Measurements from ENCODE around the gene USP36.

The USP36 gene

DNA sequence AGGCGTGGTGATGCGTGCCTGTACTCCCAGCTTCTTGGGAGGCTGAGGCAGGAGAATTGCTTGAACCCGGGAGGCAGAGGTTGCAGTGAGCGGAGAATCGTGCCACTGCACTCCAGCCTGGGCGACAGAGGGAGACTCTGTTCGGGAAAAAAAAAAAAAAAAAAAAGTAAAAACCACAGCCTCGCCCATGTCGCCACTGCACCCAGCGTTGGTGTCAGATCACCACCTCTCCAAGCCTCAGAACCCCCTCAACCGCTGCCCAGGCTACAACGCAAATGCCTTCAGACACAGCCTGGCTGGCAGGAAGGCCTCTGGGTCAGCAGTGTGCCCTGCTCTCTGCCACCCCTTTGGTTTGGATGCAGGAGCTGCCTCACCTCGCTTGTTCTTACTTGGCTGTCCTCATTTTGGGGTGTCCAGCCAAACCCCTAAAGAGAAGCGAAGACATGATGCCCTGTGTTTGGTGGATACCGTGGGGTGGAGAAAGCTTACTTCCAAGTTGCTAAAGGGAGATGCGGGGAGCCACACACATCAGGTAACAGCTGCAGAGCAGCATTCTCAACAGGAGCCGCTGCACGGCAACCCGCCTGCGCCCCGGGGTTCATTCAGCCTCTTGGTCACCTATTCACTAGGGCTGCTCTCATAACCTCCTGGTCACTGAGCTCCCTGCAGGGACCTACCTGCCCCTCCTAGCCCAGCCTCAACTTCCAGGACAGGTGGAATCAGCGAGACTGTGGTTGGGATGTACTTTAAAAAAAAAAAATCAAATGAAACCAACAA lies 45.6 kb downstream of the USP36 start:
- peaks cover 6% of the 10 kb centered on the region for H3K4me1 ChIP-seq (ENCODE audit: insufficient read depth, low read length)
- H3K4me3 ChIP-seq (ENCODE audit: low read depth in 1 of 2, low read length in 2 of 2), result no peak overlapping the region
- no peaks in the 10 kb centered on the region for H3K9me3 ChIP-seq (ENCODE audit: low read length)
- H3K27ac ChIP-seq (ENCODE audit: low read depth, low read length), result no peak overlapping the region
- H3K27me3 ChIP-seq (ENCODE audit: control insufficient read depth in 1 of 2, insufficient read depth in 2 of 2, low read length in 2 of 2), result no peaks in the 10 kb centered on the region
- H3K36me3 ChIP-seq (ENCODE audit: insufficient read depth, low read length), result peaks cover 50% of the 10 kb centered on the region
- H3K9ac ChIP-seq (ENCODE audit: low read length), result no peak overlapping the region

- Histone ChIP-seq H3K4me3 (ENCODE audit: low read depth in 1 of 2, low read length in 2 of 2) (no peak overlapping the region), H3K27ac (ENCODE audit: low read depth, low read length) (no peak overlapping the region), H3K4me1 (ENCODE audit: insufficient read depth, low read length) (peaks cover 12% of the 10 kb centered on the region), H3K36me3 (ENCODE audit: insufficient read depth, low read length) (peaks cover 48% of the 10 kb centered on the region), H3K9ac (ENCODE audit: low read length) (no peak overlapping the region), H3K9me3 (ENCODE audit: low read length) (no peaks in the 10 kb centered on the region), H3K27me3 (ENCODE audit: control insufficient read depth in 1 of 2, insufficient read depth in 2 of 2, low read length in 2 of 2) (no peaks in the 10 kb centered on the region)
Observed at GRCh38 chr17:78794399-78794798, 46.2 kb downstream of the USP36 start.

GRCh38 chr17:78793968-78794367 lies 46.6 kb downstream of the USP36 start:
- Histone ChIP-seq H3K27me3 (ENCODE audit: control insufficient read depth in 1 of 2, insufficient read depth in 2 of 2, low read length in 2 of 2) (no peaks in the 10 kb centered on the region), H3K27ac (ENCODE audit: low read depth, low read length) (no peak overlapping the region), H3K4me1 (ENCODE audit: insufficient read depth, low read length) (peaks cover 17% of the 10 kb centered on the region), H3K9ac (ENCODE audit: low read length) (no peak overlapping the region), H3K9me3 (ENCODE audit: low read length) (no peaks in the 10 kb centered on the region), H3K36me3 (ENCODE audit: insufficient read depth, low read length) (peaks cover 44% of the 10 kb centered on the region), H3K4me3 (ENCODE audit: low read depth in 1 of 2, low read length in 2 of 2) (no peak overlapping the region)

DNA sequence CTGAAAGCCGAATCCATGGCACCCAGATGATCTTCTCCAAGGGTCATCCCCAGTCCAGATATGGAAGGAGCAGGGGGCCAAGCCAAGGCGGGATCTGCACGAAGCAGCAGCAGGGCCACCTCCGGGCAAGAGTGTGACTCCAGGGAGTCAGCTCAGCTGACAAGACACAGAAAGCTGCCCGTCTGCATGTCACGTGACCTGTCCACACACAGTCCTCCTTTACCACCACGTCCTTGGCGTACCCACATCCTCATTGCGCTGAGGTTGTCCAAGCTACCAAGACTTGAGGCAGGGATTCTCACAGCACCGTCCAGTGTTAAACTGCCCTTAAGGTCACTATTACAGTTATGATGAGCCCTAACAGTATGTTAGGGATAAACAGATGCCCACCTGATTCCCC lies 47.2 kb downstream of the USP36 start:
- Histone ChIP-seq H3K36me3 (ENCODE audit: insufficient read depth, low read length) (peaks cover 38% of the 10 kb centered on the region), H3K27me3 (ENCODE audit: control insufficient read depth in 1 of 2, insufficient read depth in 2 of 2, low read length in 2 of 2) (no peaks in the 10 kb centered on the region), H3K4me1 (ENCODE audit: insufficient read depth, low read length) (peaks cover 17% of the 10 kb centered on the region), H3K9me3 (ENCODE audit: low read length) (no peaks in the 10 kb centered on the region), H3K4me3 (ENCODE audit: low read depth in 1 of 2, low read length in 2 of 2) (no peak overlapping the region), H3K27ac (ENCODE audit: low read depth, low read length) (no peak overlapping the region), H3K9ac (ENCODE audit: low read length) (no peak overlapping the region)

DNA sequence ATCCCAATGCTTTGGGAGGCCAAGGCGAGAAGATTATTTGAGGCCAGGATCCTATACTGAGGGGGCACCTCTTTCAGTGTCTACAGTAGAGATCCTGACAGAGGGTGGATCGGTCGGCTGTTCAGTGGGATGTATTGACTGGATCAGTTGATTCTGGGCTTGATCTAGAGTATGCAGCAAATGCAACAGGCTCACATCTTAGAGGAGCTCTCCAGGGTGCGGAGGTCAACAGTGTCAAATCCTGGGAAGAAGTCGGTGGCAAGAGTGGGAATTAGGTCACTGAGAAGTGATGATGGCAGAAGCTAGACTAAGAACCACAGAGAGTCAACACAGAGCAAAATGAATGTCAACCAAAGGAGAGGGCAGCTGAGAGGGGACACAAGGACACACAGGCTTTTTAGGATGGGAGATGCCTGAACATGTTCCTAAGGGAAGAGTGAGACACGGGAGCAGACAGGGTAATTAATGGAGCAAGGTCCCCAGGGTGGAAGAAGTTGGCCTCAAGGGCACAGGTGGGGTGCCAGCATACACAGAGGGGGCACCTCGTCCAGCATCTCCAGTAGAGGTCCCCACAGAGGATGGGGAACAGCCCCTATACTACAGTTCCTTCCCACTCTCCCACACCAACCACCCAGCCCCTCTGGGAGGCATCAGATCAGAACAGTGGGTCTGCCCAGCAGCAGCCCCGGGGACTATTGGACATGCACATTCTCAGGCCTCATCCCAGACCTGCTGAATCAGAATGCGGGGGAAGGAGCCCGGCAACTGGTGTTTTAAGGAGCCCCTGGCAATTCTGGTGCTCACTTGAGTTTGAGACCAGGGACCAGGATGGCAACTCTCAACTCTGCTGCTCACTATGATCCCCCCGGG lies 48.5 kb downstream of the USP36 start:
- Histone ChIP-seq H3K9me3 (ENCODE audit: low read length) (no peaks in the 10 kb centered on the region), H3K27me3 (ENCODE audit: control insufficient read depth in 1 of 2, insufficient read depth in 2 of 2, low read length in 2 of 2) (no peaks in the 10 kb centered on the region), H3K36me3 (ENCODE audit: insufficient read depth, low read length) (peaks cover 25% of the 10 kb centered on the region), H3K9ac (ENCODE audit: low read length) (no peak overlapping the region), H3K4me3 (ENCODE audit: low read depth in 1 of 2, low read length in 2 of 2) (no peak overlapping the region), H3K27ac (ENCODE audit: low read depth, low read length) (no peak overlapping the region), H3K4me1 (ENCODE audit: insufficient read depth, low read length) (peaks cover 17% of the 10 kb centered on the region)

GRCh38 chr17:78790552-78790951 lies 50.1 kb downstream of the USP36 start:
- Histone ChIP-seq H3K36me3 (ENCODE audit: insufficient read depth, low read length) (peaks cover 10% of the 10 kb centered on the region), H3K9me3 (ENCODE audit: low read length) (no peaks in the 10 kb centered on the region), H3K27ac (ENCODE audit: low read depth, low read length) (no peak overlapping the region), H3K4me1 (ENCODE audit: insufficient read depth, low read length) (peaks cover 17% of the 10 kb centered on the region), H3K27me3 (ENCODE audit: control insufficient read depth in 1 of 2, insufficient read depth in 2 of 2, low read length in 2 of 2) (no peaks in the 10 kb centered on the region), H3K9ac (ENCODE audit: low read length) (no peak overlapping the region), H3K4me3 (ENCODE audit: low read depth in 1 of 2, low read length in 2 of 2) (no peak overlapping the region)

DNA sequence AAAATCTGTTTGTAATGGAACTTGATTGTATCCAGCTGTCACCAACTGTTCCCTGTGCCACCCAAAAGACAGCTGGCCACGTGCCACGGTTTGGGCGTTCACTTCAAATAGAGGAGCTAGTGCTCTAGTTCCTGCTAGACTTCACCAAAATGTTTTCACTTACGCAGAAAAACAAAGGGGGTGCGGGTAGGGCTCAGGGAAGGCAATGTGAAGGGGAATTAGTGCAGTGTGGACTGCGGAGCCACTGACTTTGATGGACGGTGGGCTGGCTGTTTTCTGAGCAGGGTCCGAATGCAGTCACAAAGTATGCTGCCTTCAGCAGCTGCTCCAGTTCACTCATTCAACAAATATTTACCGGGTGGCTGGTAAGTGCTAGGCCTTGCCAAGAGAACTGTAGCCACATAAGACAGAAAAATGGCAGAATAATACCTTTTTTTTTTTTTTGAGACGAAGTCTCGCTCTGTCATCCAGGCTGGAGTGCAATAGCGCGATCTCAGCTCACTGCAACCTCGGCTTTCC lies 50.9 kb downstream of the USP36 start:
- Histone ChIP-seq H3K9ac (ENCODE audit: low read length) (no peak overlapping the region), H3K4me1 (ENCODE audit: insufficient read depth, low read length) (peaks cover 17% of the 10 kb centered on the region), H3K27ac (ENCODE audit: low read depth, low read length) (peak overlapping the region; percentile 4), H3K9me3 (ENCODE audit: low read length) (no peaks in the 10 kb centered on the region), H3K36me3 (ENCODE audit: insufficient read depth, low read length) (peaks cover 5% of the 10 kb centered on the region), H3K4me3 (ENCODE audit: low read depth in 1 of 2, low read length in 2 of 2) (no peak overlapping the region), H3K27me3 (ENCODE audit: control insufficient read depth in 1 of 2, insufficient read depth in 2 of 2, low read length in 2 of 2) (no peaks in the 10 kb centered on the region)

GRCh38 chr17:78789149-78789662 lies 51.4 kb downstream of the USP36 start:
- Histone ChIP-seq H3K9me3 (ENCODE audit: low read length) (no peaks in the 10 kb centered on the region), H3K27ac (ENCODE audit: low read depth, low read length) (peak overlapping the region; percentile 4), H3K4me3 (ENCODE audit: low read depth in 1 of 2, low read length in 2 of 2) (no peak overlapping the region), H3K9ac (ENCODE audit: low read length) (no peak overlapping the region), H3K4me1 (ENCODE audit: insufficient read depth, low read length) (peaks cover 17% of the 10 kb centered on the region), H3K36me3 (ENCODE audit: insufficient read depth, low read length) (peaks cover 1% of the 10 kb centered on the region), H3K27me3 (ENCODE audit: control insufficient read depth in 1 of 2, insufficient read depth in 2 of 2, low read length in 2 of 2) (no peaks in the 10 kb centered on the region)

- Histone ChIP-seq H3K36me3 (ENCODE audit: insufficient read depth, low read length) (no peaks in the 10 kb centered on the region), H3K27ac (ENCODE audit: low read depth, low read length) (no peak overlapping the region), H3K27me3 (ENCODE audit: control insufficient read depth in 1 of 2, insufficient read depth in 2 of 2, low read length in 2 of 2) (no peaks in the 10 kb centered on the region), H3K9me3 (ENCODE audit: low read length) (no peaks in the 10 kb centered on the region), H3K4me3 (ENCODE audit: low read depth in 1 of 2, low read length in 2 of 2) (no peak overlapping the region), H3K4me1 (ENCODE audit: insufficient read depth, low read length) (peaks cover 17% of the 10 kb centered on the region), H3K9ac (ENCODE audit: low read length) (no peak overlapping the region)
Observed at GRCh38 chr17:78788451-78788850, 52.2 kb downstream of the USP36 start.

DNA sequence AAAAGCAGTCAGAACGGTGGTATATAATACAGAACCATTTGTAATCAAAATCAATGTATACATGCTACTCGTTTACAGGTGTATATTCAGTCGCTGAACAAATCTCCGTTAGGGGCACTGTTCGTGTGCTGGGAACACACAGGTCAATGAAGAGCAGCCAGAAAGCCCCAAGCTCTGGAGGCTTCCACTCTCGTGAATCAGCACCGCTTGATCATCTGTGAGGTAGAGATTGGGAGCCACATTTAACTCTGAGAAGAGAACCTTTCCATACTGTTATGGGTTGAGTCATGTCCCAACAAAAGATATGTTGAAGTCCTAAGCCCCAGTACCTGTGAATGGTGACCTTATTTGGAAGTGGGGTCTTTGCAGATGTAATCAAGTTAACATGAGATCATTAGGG lies 53.2 kb downstream of the USP36 start:
- Histone ChIP-seq H3K9me3 (ENCODE audit: low read length) (no peaks in the 10 kb centered on the region), H3K36me3 (ENCODE audit: insufficient read depth, low read length) (no peaks in the 10 kb centered on the region), H3K9ac (ENCODE audit: low read length) (no peak overlapping the region), H3K4me1 (ENCODE audit: insufficient read depth, low read length) (peaks cover 17% of the 10 kb centered on the region), H3K27ac (ENCODE audit: low read depth, low read length) (no peak overlapping the region), H3K4me3 (ENCODE audit: low read depth in 1 of 2, low read length in 2 of 2) (no peak overlapping the region), H3K27me3 (ENCODE audit: control insufficient read depth in 1 of 2, insufficient read depth in 2 of 2, low read length in 2 of 2) (no peaks in the 10 kb centered on the region)

GRCh38 chr17:78785663-78786057 lies 55.0 kb downstream of the USP36 start:
- H3K4me3 ChIP-seq (ENCODE audit: low read depth in 1 of 2, low read length in 2 of 2), result no peak overlapping the region
- H3K27ac ChIP-seq (ENCODE audit: low read depth, low read length), result no peak overlapping the region
- H3K9ac ChIP-seq (ENCODE audit: low read length), result no peak overlapping the region
- no peaks in the 10 kb centered on the region for H3K27me3 ChIP-seq (ENCODE audit: control insufficient read depth in 1 of 2, insufficient read depth in 2 of 2, low read length in 2 of 2)
- no peaks in the 10 kb centered on the region for H3K9me3 ChIP-seq (ENCODE audit: low read length)
- no peaks in the 10 kb centered on the region for H3K36me3 ChIP-seq (ENCODE audit: insufficient read depth, low read length)
- peaks cover 14% of the 10 kb centered on the region for H3K4me1 ChIP-seq (ENCODE audit: insufficient read depth, low read length)
